Left renal cortex interstitium (tissue), 4 donors: Measurements from ENCODE around the gene NEURL1B. TPM values are rescaled to one million over a fixed set of nuclear protein-coding genes. Genes with fewer than 3 reads are reported as not detected.
A peak's percentile ranks its signal among the peaks of the same experiment; 100 is the strongest.

Experiments
- DNase-seq, 4 donors: peaks; one replicate each; pipeline ENCODE4 v3.0.0-alpha.2; 2013; ENCODE audit warnings: low read depth in 4 of 4, low spot score in 2 of 4, missing footprints in 1 of 4
- polyA plus RNA-seq, 4 donors: library from polyadenylated mRNA; unstranded; fragments of 120-200 nt; gene quantifications; one replicate each; pipeline ENCODE4 v1.2.1, GENCODE V29; 2013; ENCODE audit not compliant: insufficient read length in 4 of 4

Gene NEURL1B
- polyA plus RNA-seq, 4 donors = 13.6 to 17.0 (median 15.4) TPM

GRCh38 chr5:172690258-172691075 lies 49.4 kb downstream of the NEURL1B start:
- DNase-seq = no peak

GRCh38 chr5:172691886-172692285 lies 50.8 kb downstream of the NEURL1B start:
- no peak for DNase-seq

- DNase-seq = no peak
Measured at GRCh38 chr5:172692451-172692850, 51.4 kb downstream of the NEURL1B start.

GRCh38 chr5:172692981-172693380 lies 51.9 kb downstream of the NEURL1B start:
- DNase-seq = no peak

GRCh38 chr5:172694061-172694460 lies 53.0 kb downstream of the NEURL1B start:
- DNase-seq = no peak

GRCh38 chr5:172694541-172694940 lies 53.5 kb downstream of the NEURL1B start:
- no peak for DNase-seq

GRCh38 chr5:172695232-172696054 lies 54.4 kb downstream of the NEURL1B start:
- no peak for DNase-seq

- no peak for DNase-seq
Measured at GRCh38 chr5:172696171-172696849, 55.2 kb downstream of the NEURL1B start.

- peak in 3 of 4 donors; percentile 68 to 86 (median 78) for DNase-seq
Measured at GRCh38 chr5:172697123-172698121, 56.4 kb downstream of the NEURL1B start.

GRCh38 chr5:172699423-172699822 lies 58.4 kb downstream of the NEURL1B start:
- no peak for DNase-seq

GRCh38 chr5:172699999-172700364 lies 58.9 kb downstream of the NEURL1B start:
- no peak for DNase-seq

GRCh38 chr5:172700365-172701290 lies 59.6 kb downstream of the NEURL1B start:
- peak in 1 of 4 donors; percentile 56 for DNase-seq

- no peak for DNase-seq
Measured at GRCh38 chr5:172701291-172701656, 60.2 kb downstream of the NEURL1B start.

GRCh38 chr5:172703952-172704351 lies 62.9 kb downstream of the NEURL1B start:
- DNase-seq = no peak

- DNase-seq = no peak
Measured at GRCh38 chr5:172705576-172706084, 64.6 kb downstream of the NEURL1B start.

- DNase-seq = no peak
Measured at GRCh38 chr5:172706796-172707195, 65.7 kb downstream of the NEURL1B start.

- DNase-seq = no peak
Measured at GRCh38 chr5:172707285-172708182, 66.5 kb downstream of the NEURL1B start.

GRCh38 chr5:172708183-172708505 lies 67.1 kb downstream of the NEURL1B start:
- no peak for DNase-seq
